ENCODE measurements around the gene XYLT1.

Gene XYLT1

GRCh38 chr16:17357307-17358062, 113.3 kb downstream of the XYLT1 start:
- Histone ChIP-seq H3K79me2 (ENCODE audit: low read length) (no peaks in the 10 kb centered on the region), H4K20me1 (ENCODE audit: insufficient read depth, low read length) (no peaks in the 10 kb centered on the region), H3K9me3 (ENCODE audit: insufficient read depth, low read length) (no peaks in the 10 kb centered on the region), H3K4me1 (ENCODE audit: low read length) (no peaks in the 10 kb centered on the region), H3K27ac (ENCODE audit: low read length) (no peak overlapping the region), H3K36me3 (replicated peaks; ENCODE audit: low read depth, low read length) (no peaks in the 10 kb centered on the region), H3K4me3 (ENCODE audit: low read length) (no peak overlapping the region), H2AFZ (ENCODE audit: low read depth, low read length) (no peak overlapping the region), H3K4me2 (ENCODE audit: low read length) (no peak overlapping the region), H3K27me3 (ENCODE audit: low read depth, low read length) (no peaks in the 10 kb centered on the region), H3K9ac (ENCODE audit: low read length) (no peak overlapping the region)
- TF ChIP-seq CTCF (IDR thresholded peaks at IDR 0.05; ENCODE audit: low read depth, low read length) = no peak

GRCh38 chr16:17356243-17356933, 114.4 kb downstream of the XYLT1 start:
- Histone ChIP-seq H3K9ac (ENCODE audit: low read length) (no peak overlapping the region), H3K9me3 (ENCODE audit: insufficient read depth, low read length) (no peaks in the 10 kb centered on the region), H3K36me3 (replicated peaks; ENCODE audit: low read depth, low read length) (no peaks in the 10 kb centered on the region), H3K4me3 (ENCODE audit: low read length) (no peak overlapping the region), H3K4me2 (ENCODE audit: low read length) (no peak overlapping the region), H3K79me2 (ENCODE audit: low read length) (no peaks in the 10 kb centered on the region), H2AFZ (ENCODE audit: low read depth, low read length) (no peak overlapping the region), H3K4me1 (ENCODE audit: low read length) (no peaks in the 10 kb centered on the region), H4K20me1 (ENCODE audit: insufficient read depth, low read length) (no peaks in the 10 kb centered on the region), H3K27ac (ENCODE audit: low read length) (no peak overlapping the region), H3K27me3 (ENCODE audit: low read depth, low read length) (no peaks in the 10 kb centered on the region)
- TF ChIP-seq EZH2phosphoT487 (IDR thresholded peaks at IDR 0.05; ENCODE audit: low read depth) = no peak
- TF ChIP-seq CTCF (IDR thresholded peaks at IDR 0.05; ENCODE audit: low read depth, low read length) = no peak

- Histone ChIP-seq H3K4me3 (ENCODE audit: low read length) (no peak overlapping the region), H3K27ac (ENCODE audit: low read length) (no peak overlapping the region), H3K9me3 (ENCODE audit: insufficient read depth, low read length) (no peaks in the 10 kb centered on the region), H3K79me2 (ENCODE audit: low read length) (no peaks in the 10 kb centered on the region), H3K4me2 (ENCODE audit: low read length) (no peak overlapping the region), H2AFZ (ENCODE audit: low read depth, low read length) (no peak overlapping the region), H3K27me3 (ENCODE audit: low read depth, low read length) (no peaks in the 10 kb centered on the region), H3K36me3 (replicated peaks; ENCODE audit: low read depth, low read length) (no peaks in the 10 kb centered on the region), H4K20me1 (ENCODE audit: insufficient read depth, low read length) (no peaks in the 10 kb centered on the region), H3K9ac (ENCODE audit: low read length) (no peak overlapping the region), H3K4me1 (ENCODE audit: low read length) (no peaks in the 10 kb centered on the region)
- TF ChIP-seq CTCF (IDR thresholded peaks at IDR 0.05; ENCODE audit: low read depth, low read length) = no peak
- no peak for TF ChIP-seq EZH2phosphoT487 (IDR thresholded peaks at IDR 0.05; ENCODE audit: low read depth)
Measured at GRCh38 chr16:17354685-17355084, 116.1 kb downstream of the XYLT1 start.

GRCh38 chr16:17354141-17354601, 116.6 kb downstream of the XYLT1 start:
- Histone ChIP-seq H3K4me3 (ENCODE audit: low read length) (no peak overlapping the region), H3K4me1 (ENCODE audit: low read length) (no peaks in the 10 kb centered on the region), H3K4me2 (ENCODE audit: low read length) (no peak overlapping the region), H3K9me3 (ENCODE audit: insufficient read depth, low read length) (no peaks in the 10 kb centered on the region), H3K27ac (ENCODE audit: low read length) (no peak overlapping the region), H3K36me3 (replicated peaks; ENCODE audit: low read depth, low read length) (no peaks in the 10 kb centered on the region), H4K20me1 (ENCODE audit: insufficient read depth, low read length) (no peaks in the 10 kb centered on the region), H3K79me2 (ENCODE audit: low read length) (no peaks in the 10 kb centered on the region), H2AFZ (ENCODE audit: low read depth, low read length) (no peak overlapping the region), H3K27me3 (ENCODE audit: low read depth, low read length) (no peaks in the 10 kb centered on the region), H3K9ac (ENCODE audit: low read length) (no peak overlapping the region)
- no peak for TF ChIP-seq EZH2phosphoT487 (IDR thresholded peaks at IDR 0.05; ENCODE audit: low read depth)
- no peak for TF ChIP-seq CTCF (IDR thresholded peaks at IDR 0.05; ENCODE audit: low read depth, low read length)

All from OCI-LY3 (cell line).